BJ (cell line): ENCODE measurements around the gene CHRND. TPM values are rescaled to one million over a fixed set of nuclear protein-coding genes. Genes with fewer than 3 reads are reported as not detected.

Source experiments
- CTCF ChIA-PET: fragments of 350-600 bp; formaldehyde crosslinking; extraction: SDS; loops from one replicate; lab custom pipeline; 2021; ENCODE audit warnings: antibody characterized with exemption, inconsistent platforms; lab: Yijun Ruan, JAX
- POLR2A ChIA-PET: fragments of 300-600 bp; sonication (Branson Sonifier 250); formaldehyde crosslinking; extraction: SDS; loops from one replicate; lab custom pipeline; 2021; ENCODE audit warnings: antibody characterized with exemption; lab: Charles Lee
- DNase-seq: peaks from one replicate; pipeline ENCODE4 v3.0.0-alpha.2; 2011; ENCODE audit warnings: low read depth
- H3K27me3 ChIP-seq: 2 replicates; pipeline ENCODE4 v1.6.0; 2011; ENCODE audit warnings: low read length; ENCODE audit not compliant: control insufficient read depth, insufficient read depth
- H3K36me3 ChIP-seq: 2 replicates; pipeline ENCODE4 v1.5.1; 2011; ENCODE audit warnings: low read length; ENCODE audit not compliant: control insufficient read depth, insufficient read depth
- H3K4me3 ChIP-seq: 2 replicates; pipeline ENCODE4 v1.5.1; 2011; ENCODE audit warnings: low read depth, mild to moderate bottlenecking, control low read depth, low read length
- CTCF ChIP-seq: IDR thresholded peaks from 2 replicates; pipeline ENCODE4 v1.5.1; 2011; ENCODE audit warnings: low read depth, mild to moderate bottlenecking, control low read depth, inconsistent platforms, low read length, moderate library complexity; ENCODE audit not compliant: insufficient read depth
- polyA plus RNA-seq: library from polyadenylated mRNA; depleted of rRNA; stranded (reverse); fragments of >200 nt; gene quantifications from 2 replicates; pipeline ENCODE4 v1.2.3, GENCODE V29; 2011

The CHRND gene
- polyA plus RNA-seq, 1 experiment, result not detected

- H3K4me3 ChIP-seq, result no peak overlapping the region
- ChIA-PET CTCF (no interaction called here), POLR2A (no interaction called here)
- no peak for DNase-seq
- H3K27me3 ChIP-seq, result peaks cover 15% of the 10 kb centered on the region
- no peaks in the 10 kb centered on the region for H3K36me3 ChIP-seq
- TF ChIP-seq CTCF, result no peak
Measured at GRCh38 chr2:232516551-232516950, 9.4 kb upstream of the CHRND start.

GRCh38 chr2:232518844-232519243, 7.1 kb upstream of the CHRND start:
- H3K27me3 ChIP-seq, result peaks cover 27% of the 10 kb centered on the region
- no peaks in the 10 kb centered on the region for H3K36me3 ChIP-seq
- CTCF ChIA-PET, result interaction anchor here (1.3 to 1.5 kb wide), 2 partner anchors 71 to 74 kb away, joined by 3 to 4 read pairs; no protein-coding TSS in a partner anchor
- H3K4me3 ChIP-seq, result no peak overlapping the region
- POLR2A ChIA-PET, result no interaction called here
- TF ChIP-seq CTCF, result no peak
- no peak for DNase-seq

DNA sequence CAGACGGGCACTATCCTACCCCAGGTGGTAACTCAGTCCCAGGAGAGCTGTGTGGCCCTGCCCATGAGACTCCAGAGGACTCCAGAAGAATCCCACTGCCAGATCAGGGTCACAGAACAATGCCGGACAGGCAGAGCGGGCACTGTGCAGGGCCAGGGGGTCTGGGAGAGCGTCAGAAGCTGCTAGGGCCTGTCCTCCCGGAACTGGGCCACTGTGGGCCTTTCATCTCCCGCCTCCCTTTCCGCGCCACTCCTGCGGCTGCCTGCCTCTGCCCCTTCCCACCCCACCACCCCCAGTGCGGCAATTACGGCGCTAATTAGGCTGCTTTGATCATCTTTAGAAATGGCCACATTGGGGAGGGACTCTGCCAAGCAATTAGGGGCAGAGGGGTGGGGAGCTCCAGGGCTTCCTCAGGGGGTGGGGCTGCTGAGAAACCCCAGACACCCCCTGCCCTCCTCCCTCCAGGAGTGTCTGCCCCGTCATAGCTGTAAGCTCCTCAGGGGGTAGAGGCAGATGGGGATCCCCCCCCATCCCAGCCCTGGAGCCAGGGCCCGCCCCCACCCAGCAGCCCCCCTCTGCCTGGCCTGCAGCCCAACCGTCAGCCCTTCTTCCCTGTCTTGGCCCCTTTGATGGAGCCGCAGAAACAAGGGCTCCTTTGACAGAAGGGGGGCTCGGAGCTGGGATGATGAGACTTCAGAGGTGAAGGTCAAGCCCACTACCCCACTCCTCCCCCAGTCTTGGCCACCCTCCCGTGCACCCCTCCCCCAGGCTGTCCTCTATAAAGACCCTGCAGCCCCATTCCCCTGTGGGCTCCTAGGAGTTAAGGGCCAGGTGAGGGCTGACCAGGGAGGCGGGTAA, 6.2 kb upstream of the CHRND start, which contains the start of gene PRSS56:
TSS of gene PRSS56 (plus strand) at position 808 of the 858 bp plus-strand sequence. CDS start 211 bp downstream, outside the sequence.
- H3K36me3 ChIP-seq, result no peaks in the 10 kb centered on the region
- H3K27me3 ChIP-seq, result peaks cover 33% of the 10 kb centered on the region
- ChIA-PET POLR2A (no interaction called here), CTCF (interaction anchor here (1.0 to 1.5 kb wide), 4 partner anchors 57 to 75 kb away, joined by 3 to 9 read pairs (median 4); no protein-coding TSS in a partner anchor)
- DNase-seq, result no peak
- H3K4me3 ChIP-seq, result no peak within 1 kb of the TSS
- no peak for TF ChIP-seq CTCF

DNA sequence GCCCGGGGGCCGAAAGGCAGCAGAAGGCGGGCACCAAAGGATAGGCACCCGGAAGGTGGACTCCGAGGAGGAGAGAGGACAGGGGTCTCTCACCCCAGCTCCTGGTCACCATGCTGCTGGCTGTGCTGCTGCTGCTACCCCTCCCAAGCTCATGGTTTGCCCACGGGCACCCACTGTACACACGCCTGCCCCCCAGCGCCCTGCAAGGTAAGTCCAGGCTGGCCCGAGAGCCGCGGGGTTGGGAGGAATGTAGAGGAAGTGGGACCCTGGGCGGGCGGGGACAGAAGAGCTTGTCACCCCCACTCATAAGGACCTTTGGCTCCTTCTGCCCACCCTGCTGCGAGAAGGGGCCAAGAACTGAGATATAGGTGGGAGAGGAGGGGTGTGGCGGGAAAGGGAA, 5.5 kb upstream of the CHRND start:
- TF ChIP-seq CTCF, result no peak
- CTCF ChIA-PET, result interaction anchor here (1.0 to 2.2 kb wide), 3 partner anchors 10 to 74 kb away, joined by 3 to 9 read pairs (median 9); no protein-coding TSS in a partner anchor
- DNase-seq, result no peak
- Histone ChIP-seq H3K36me3 (no peaks in the 10 kb centered on the region), H3K27me3 (peaks cover 33% of the 10 kb centered on the region), H3K4me3 (no peak overlapping the region)
- POLR2A ChIA-PET, result no interaction called here

DNA sequence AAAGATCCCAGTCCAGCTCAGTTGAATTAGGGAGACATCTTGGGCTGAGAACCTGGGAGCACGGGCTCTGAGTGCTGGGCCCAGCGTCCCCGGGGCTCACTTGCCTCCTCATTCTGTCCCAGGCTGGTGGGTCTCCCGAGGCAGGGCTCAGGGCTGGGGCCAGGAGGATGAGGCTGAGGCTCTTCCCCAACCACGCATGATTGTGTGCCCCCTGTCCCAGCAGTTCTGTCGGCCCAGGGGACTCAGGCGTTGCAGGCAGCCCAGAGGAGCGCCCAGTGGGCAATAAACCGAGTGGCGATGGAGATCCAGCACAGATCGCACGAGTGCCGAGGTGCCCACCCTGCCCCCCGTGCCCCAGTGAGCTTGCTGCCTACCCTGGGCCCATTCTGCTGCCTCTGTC, 4.9 kb upstream of the CHRND start:
- CTCF ChIA-PET, result interaction anchor here (1.0 to 4.1 kb wide), 7 partner anchors 11 to 360 kb away, joined by 3 to 29 read pairs (median 9); partner anchors contain the start of gene ALPI
- TF ChIP-seq CTCF, result no peak
- POLR2A ChIA-PET, result no interaction called here
- no peak overlapping the region for H3K4me3 ChIP-seq
- peaks cover 35% of the 10 kb centered on the region for H3K27me3 ChIP-seq
- DNase-seq, result no peak
- no peaks in the 10 kb centered on the region for H3K36me3 ChIP-seq
